NCI-H446 treated with DMSO at 0.1 percent for 48 hours (cell line): Measurements from ENCODE around the gene MAPKAP1.

Source experiments
- DNase-seq: peaks from one replicate; lab custom pipeline; 2025; lab: John Stamatoyannopoulos, UW

MAPKAP1 gene

GRCh38 chr9:125642311-125642710, 64.7 kb downstream of the MAPKAP1 start:
- DNase-seq = no peak

DNA sequence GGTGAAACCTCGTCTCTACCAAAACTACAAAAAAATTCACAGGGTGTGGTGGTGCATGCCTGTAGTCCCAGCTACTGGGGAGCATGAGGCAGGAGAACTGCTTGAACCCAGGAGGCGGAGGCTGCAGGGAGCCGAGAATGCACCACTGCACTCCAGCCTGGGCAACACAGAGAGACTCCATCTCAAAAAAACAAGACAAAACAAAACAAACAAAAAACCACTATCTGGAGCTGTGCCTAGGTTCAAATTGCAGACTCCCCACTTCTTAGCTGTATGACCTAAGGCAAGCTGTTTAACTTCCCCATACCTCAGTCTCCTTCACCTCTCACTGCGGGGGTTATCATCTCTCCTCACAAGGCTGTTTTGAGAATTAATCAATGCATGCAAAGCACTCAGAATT, 68.0 kb downstream of the MAPKAP1 start:
- no peak for DNase-seq

DNA sequence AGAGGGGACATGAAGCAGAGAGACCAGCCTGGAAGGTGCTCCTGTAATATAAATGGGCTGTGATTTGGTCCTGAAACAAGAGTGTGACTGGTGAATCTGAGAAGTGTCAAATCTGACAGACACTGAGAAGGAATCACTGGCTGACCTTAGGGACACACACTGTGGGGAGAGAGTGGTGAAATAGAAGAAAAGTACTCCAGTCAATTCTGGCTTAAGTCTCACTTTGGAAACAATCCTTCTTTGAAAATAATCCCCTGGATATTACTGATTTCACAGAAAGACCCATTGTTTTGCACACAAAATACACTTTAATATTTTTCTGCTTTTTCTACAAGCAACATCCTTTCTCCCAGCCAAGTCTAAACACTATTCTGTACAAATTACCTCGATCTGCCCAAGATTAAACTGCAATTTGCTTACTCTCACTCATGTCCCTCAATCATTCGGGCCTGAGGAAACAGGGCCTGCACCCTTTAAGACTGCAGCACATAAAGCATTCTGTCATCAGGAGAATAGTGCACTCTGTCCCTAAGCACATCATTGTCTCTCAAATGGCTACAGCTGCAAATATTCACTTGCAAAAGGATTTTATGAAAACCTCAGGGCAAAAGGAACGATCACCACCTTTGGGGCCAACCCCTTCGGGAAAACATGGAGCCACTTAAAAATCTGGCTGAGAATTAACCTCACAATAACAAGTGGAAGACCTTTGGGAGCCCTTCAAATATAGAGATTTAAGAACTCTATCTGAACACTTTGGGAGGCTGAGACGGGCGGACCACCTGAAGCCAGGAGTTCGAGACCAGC, 68.6 kb downstream of the MAPKAP1 start:
- DNase-seq = no peak

DNA sequence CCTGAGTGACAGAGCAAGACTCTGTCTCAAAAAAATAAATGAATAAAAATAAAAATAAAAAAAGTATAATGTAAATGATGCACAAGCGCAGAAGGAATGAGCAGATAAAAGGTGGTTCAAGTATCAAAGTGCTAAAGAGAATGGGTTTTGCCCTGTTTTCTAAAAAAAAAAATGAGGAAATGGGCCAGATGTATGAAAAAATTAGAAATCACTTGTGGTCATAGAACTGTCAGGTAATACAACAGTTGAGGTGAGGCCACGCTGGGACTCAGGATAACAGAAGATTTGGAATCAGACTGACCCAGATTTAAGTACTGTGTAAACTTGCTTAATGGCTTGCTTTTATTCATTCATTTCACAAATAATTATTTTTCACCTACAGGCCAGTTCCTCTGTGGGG, 69.8 kb downstream of the MAPKAP1 start:
- no peak for DNase-seq

DNA sequence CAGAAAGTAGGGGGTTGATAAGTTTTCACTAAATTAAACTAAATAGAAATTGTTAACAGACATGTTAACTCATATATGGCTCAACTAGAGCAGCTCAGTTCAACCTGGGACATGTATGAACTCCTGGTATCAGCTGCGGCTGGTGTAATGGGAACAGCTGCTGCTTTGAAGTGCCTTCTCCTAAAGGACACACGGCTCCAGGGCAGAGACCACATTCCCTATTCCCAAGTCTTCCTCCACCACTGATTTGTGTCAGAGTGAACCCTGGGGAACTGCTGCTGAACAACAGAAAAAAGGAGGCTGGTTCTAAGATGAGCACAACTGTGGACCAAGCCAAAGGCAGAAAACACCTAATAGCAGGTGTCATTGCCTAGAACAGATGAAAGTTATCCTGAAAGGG, 71.1 kb downstream of the MAPKAP1 start:
- no peak for DNase-seq

GRCh38 chr9:125634040-125634717, 72.8 kb downstream of the MAPKAP1 start:
- DNase-seq = no peak

- no peak for DNase-seq
Measured at GRCh38 chr9:125633116-125633745, 73.8 kb downstream of the MAPKAP1 start.

DNA sequence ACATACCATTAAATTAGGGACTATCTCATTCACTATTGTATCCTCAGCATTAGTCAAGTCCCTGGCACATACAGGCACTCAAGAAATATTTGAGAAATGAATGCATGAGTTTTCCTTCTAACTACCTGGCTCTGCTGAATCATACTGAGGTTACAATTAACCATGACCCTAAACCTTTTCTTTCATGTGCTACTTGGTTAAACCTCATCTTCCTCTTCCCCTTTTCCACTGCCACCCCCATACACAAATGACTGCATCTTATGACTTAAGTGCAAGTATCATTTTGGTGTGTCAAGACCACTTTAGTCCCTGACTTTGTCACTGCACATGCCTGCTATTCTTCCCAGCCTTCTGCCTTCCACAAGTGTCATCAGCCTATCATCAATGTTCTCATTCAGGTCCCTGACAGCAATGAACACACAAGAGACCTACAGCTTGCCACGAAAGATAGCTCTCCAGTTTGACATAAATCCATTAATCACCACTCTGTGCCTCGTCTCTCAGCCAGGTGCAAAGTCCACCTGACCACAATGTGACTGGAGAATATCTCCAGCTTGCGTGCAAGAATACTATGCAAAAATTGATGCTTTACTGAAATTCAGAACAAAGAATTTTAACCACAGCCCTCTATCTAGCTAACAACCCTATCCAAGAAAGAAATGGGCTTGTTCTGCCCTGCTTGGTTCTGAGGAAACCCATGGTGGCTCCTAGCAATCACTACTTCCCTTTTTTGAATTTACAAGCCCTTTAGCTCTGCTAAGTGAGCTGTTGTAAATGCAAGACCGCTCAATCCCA, 74.5 kb downstream of the MAPKAP1 start:
- no peak for DNase-seq

GRCh38 chr9:125631391-125632085, 75.5 kb downstream of the MAPKAP1 start:
- DNase-seq = no peak

DNA sequence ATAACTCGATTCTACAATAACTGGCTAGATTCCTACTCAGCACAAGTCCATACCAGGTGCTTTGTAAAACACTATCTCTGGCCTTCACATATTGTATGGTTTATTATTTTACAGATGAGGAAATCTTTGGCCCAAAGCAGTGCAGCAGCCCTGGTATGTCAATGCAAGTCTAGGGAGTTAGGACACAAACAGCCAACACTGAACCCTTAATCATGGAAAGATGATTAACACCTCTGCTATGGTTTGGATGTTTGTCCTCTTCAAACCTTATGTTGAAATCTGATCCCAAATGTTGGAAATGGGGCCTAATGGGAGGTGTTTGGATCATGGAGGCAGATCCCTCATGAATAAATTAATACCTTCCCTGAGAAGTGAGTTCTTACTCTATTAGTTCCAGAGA, 76.6 kb downstream of the MAPKAP1 start:
- DNase-seq = no peak

DNA sequence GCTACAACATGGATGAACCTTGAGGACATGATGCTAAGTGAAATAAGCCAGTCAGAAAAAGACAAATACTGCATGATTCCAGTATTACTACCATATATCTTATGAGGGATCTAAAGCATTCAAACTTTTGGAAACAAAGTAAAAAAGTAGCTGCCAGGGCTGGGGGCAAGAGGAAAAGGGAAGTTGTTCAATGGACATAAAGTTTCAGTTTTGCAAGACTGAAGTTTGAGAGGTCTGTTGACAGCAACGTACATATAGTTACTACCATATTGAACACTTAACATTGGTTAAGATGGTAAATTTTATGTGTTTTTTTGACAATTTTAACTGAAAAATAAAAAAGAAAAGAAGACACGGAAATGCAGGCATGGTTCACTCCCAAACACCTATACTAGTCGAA, 77.6 kb downstream of the MAPKAP1 start:
- DNase-seq = no peak

DNA sequence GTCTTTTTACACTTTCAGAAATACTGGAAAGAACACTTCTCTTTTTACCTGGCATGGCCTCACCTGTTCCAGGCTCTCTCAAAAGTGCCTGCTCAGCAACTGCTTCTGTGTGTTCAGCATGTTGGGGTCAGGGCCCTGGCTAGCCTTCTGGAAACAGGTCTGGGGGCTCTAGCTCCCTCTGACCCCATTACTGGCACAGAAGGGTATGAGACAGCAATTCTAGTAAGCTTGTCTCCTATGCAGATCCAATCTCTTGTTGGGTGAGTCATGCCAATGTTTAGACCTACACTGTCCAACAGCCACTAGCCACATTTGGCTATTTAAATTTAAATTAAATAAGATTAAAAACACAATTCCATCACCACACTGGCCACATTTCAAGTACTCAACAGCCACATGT, 80.8 kb downstream of the MAPKAP1 start:
- DNase-seq = no peak

DNA sequence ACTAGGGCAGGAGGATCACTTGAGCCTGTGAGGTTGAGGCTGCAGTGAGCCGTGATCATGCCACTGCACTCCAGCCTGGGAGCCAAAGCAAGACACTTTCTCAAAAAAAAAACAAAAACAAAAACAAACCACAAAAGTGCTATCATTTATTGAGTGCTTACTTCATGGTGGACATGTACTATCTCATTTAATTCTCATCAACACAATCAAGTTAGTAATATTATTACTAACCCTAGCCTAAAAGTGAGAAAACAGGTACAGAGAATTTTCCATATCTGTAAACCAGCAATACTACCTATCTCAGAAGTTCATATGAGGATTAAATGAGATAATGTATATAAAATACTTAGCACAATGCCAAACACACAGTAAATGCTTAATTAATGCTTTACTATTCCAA, 85.8 kb downstream of the MAPKAP1 start:
- DNase-seq = no peak

- DNase-seq = no peak
Measured at GRCh38 chr9:125620216-125620615, 86.8 kb downstream of the MAPKAP1 start.

DNA sequence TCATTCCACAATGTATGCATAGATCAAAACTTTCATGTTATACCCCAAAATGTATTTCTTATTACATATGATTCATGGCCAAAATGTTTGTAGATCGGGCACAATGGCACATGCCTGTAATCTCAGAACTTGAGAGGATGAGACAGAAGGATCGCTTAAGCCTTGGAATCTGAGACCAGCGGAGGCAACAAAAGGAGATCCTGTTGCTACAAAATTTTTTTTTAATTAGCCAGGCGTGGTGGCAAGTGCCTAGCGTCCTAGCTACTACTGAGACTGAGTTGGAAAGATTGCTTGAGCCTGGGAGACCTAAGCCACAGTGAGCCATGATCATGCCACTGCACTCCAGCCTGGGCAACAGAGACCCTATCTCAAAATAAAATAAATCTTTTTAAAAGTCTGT, 89.9 kb downstream of the MAPKAP1 start:
- DNase-seq = no peak

- DNase-seq = no peak
Measured at GRCh38 chr9:125613141-125613540, 93.9 kb downstream of the MAPKAP1 start.

DNA sequence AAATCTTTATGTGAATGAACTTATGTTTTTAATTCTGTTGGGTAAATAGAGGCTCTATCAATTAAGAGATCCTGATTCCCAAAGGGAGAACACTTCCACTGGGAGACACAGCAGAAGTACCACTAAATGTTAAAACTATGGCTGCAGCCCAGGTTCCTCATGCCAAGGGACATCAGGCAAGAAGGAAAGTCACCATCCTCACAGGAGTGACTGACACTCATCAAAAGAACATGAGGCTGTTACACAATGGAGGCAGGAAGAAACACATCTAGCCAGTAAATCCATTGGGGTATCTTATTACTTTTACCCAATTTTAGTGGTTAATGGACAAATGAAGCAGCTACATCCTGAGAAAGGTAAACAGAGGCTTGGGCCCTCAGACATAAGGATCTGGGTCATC, 94.4 kb downstream of the MAPKAP1 start:
- no peak for DNase-seq

GRCh38 chr9:125611121-125611765, 95.8 kb downstream of the MAPKAP1 start:
- DNase-seq = no peak

DNA sequence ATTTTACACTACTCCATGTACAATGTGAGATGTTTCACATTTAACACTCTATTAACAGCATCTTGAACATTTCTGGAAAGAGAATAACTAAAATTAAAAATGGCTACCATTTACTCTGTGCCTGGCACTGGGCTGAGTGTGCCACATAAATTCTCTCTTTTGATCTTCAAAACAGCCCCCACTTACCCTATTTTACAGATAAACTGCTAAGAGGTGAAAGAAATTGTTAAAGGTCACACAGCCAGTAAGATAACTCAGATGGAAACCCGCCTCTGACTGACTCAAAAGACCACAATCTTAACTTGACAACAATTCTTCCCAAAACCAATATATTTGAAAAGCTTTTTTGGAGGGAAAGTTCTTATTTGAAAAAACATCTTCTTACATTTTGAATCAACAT, 97.3 kb downstream of the MAPKAP1 start:
- no peak for DNase-seq

DNA sequence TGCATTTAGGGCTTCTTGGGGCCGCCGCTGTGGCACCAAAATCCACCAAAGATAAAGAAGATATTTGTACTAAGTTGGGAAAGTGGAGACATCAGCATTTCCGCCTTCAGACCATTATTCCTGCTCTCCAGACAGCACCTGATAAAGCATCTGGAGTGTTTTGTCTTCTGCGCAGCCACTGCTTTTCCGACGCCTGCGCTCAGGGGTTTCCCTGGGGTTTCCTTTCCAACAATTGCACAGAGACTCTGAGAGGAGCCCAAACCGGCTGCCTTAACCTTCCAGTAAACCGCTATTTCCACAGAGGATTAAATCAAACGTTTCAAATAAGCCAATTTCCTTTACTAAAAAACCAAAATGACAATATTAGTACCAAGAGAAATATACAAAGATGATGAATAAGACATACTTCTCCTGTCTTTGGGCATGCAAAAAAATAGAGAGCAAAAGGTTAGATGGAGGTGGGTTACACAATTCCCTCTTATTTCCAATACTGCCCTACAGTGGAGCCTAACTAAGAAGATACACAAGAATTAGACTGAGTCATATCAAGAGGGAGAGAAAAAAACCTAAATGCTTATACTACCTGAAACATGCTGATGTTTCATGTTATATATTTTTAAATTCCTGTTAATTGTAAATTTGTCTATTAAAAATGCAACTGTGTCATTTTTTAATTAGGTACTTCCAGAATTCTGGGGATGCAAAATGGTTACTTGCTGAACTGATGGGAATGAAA, 98.4 kb downstream of the MAPKAP1 start:
- DNase-seq = no peak

DNA sequence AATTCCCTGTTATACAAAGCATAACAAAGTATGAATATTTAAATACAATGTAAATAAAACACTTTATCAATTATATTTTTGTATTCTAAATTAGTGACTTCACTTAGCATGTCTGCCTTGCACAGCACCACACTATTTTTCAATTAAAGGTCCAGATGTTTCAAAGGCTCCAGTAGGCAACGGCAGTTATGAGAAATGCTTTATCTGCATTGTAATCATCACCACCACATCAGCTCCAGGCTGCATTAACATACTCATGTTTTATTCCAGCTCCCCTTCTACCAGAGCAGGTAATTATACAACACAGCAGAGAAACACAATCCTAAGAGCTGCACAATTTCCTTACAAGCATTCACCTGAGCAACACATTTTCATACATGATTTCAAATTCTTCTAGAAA, 102.8 kb downstream of the MAPKAP1 start:
- DNase-seq = no peak
